Measurements from ENCODE around the gene SCCPDH.

SCCPDH gene

DNA sequence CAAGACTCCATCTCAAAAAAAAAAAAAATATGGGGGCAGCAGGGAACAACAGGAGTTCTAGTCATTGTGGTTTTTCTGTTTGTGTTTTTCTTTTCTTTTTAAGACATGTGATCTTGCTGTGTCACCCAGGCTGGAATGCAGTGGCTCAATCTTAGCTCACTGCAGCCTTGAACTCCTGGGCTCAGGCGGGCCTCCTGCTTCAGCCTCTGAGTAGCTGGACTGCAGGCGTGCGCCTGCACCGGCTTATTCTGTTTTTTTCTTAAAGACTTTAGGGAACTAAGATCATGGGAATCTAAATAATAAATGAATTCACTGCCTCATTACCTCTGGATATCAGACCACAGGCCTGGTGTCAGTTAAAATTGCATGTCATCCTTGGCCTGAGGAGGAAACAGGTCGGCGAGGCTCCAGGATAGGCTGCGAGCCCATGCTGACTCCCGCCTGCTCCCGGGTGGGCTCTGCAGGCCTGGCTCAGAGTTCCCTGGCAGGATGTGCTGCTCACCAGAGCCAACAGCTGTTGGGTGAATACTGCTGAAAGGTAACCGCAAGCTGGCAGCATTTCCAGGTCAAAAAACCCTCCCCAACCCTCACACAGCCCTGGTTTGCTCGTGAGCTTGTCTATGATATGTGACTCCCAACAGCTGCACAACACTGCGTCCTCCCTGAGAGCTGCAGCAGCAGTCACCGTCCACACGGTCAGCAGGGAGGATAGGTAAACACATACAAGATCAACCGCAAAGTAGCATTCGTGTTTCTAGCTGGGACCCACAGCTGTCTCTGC is 58.1 kb downstream of the SCCPDH start:
- no peak for DNase-seq (ENCODE audit: low read depth in 2 of 2, low spot score in 1 of 2)

DNA sequence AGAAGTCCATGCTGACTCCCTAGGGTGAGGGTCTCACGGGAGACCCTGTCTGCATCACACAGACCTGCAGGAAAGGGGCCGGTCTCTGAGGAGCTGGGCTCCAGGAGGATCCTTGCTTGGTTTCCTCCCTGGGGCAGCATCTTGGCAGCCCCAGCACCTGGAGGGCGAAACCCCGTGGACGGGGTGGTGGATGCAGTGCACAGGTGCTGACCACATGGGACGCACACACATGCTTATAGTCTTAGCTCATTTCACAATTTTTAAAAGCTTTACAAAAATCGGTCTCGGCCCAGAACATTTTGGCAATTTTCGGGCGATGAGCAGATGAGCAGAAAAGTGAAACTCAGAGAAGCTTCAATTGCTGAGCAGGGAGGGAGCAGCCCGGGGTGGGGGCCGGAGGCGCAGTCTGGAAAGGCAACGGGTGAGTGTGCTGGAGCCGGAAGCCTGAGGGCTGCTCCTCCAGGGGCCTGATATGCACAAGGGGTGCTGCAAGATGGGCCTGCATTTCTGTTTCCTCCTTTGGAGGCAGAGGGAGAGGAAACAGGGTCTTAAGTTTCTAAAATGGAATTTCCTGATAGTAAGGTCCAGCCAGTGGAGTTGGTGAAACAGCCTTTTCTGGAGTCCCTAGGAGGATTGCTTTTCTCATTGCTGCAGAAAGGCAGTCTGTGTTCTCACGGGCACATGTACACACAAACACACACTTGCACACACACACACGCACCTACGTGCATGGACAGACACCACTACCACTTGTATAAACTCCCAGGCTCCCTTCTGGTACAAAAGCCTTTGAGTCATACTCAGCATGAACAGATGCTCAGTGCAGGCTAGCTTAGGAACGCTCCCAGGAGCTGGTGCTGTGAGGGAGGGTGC is 60.6 kb downstream of the SCCPDH start:
- DNase-seq (ENCODE audit: low read depth in 2 of 2, low spot score in 1 of 2) = no peak

DNA sequence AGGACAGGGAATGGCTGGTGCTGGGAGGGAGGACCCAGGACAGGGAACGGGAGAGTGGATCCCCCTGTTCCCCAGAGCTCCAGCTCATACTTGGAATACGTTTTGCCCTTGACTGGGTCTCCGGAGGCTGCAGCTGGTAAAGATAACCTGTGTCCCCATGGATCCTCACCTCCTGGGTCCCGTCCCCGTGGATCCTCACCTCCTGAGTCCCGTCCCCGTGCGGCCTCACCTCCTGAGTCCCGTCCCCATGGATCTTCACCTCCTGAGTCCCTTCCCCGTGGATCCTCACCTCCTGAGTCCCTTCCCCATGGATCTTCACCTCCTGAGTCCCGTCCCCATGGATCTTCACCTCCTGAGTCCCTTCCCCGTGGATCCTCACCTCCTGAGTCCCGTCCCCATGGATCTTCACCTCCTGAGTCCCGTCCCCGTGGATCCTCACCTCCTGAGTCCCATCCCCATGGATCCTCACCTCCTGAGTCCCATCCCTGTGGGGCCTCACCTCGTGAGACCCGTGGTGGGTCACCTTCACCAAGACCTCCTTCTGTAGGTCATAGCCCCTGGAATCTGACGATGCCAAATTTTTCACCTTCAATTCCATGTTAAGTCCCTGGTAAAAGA is 61.4 kb downstream of the SCCPDH start:
- DNase-seq (ENCODE audit: low read depth in 2 of 2, low spot score in 1 of 2) = no peak

DNA sequence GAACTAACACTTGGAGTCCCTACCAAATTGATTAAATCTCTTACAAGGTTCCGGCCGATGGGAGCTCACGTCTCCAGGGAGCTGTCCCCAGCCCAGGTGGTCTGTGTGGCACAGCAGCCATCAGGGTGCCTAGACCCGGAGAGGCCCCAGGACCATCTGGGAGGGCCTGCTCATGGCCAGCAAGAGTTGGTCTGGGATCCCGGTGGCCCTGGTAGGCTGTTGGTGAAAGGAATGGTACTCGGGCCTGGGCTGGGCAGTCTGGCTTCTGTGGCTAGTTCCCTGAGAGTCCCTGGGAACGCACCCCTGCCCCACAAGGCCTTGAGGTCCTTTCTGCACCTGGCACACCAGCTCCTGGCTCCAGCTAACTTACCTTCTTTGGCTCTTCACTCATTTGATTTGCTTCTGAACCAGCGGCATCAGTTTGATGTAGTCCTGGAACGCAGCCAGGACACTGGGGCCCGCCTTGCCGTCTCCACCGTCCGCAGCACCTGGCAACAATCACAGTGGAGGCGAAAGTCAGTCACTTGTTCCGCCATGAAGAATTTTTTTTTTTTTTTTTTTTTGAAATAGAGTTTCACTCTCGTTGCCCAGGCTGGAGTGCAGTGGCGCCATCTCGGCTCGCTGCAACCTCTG is 62.5 kb downstream of the SCCPDH start:
- no peak for DNase-seq (ENCODE audit: low read depth in 2 of 2, low spot score in 1 of 2)

DNA sequence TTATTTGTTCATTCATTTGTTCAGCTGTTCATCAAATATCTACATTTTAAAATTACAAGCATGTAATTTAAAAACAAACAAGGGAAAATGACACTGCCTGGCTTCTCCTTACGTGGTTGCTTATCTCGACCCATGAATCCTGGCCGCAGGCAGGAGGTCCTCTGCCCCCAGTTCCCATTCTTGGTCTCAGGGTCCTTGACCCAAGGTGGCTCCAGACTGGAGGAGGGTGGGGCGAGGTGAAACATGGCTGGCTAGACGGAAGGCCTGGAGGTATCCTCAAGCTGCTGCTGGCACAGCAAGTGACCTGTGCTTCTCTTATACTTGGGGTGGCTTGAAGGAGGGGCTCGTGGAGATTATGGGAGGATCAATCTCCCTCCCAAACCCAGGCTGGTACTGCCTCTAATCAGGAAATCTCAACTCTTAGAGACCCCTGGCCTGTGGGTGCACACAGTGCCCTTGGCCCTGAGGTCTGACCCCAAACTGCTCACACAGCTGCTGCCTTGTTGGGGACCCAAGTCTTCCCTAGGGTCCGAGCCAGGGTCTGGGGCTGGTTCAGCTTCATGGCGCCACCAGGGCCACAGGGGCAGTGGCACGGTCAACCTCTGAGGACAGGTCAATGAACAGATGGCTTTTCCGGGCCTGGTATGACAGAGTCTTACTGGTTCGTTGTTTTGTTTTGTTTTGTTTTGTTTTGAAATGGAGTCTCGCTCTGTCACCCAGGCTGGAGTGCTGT is 63.7 kb downstream of the SCCPDH start:
- DNase-seq (ENCODE audit: low read depth in 2 of 2, low spot score in 1 of 2) = no peak

DNA sequence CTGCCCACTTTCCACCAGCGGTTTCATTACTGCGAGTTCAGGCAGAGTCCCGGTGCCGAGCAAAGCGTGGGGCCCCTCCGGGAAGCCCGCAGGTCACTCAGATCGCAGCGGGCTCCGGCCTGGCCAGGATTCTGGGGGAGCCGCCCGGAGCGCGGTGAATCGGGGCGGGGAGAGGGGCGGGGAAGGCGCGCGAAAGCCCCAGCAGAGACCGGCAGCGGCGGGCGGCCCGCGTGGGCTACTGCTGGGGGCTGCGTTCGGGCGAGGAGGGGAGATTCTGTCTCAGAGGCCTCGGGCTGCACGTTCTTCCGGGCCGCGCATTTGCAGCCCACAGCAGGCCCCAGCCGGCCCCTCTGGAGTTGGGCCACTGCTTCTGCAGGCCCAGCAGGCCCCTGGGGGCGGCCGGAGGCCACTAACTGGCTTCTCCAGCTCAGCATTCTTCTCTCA is 64.7 kb downstream of the SCCPDH start:
- no peak for DNase-seq (ENCODE audit: low read depth in 2 of 2, low spot score in 1 of 2)

DNA sequence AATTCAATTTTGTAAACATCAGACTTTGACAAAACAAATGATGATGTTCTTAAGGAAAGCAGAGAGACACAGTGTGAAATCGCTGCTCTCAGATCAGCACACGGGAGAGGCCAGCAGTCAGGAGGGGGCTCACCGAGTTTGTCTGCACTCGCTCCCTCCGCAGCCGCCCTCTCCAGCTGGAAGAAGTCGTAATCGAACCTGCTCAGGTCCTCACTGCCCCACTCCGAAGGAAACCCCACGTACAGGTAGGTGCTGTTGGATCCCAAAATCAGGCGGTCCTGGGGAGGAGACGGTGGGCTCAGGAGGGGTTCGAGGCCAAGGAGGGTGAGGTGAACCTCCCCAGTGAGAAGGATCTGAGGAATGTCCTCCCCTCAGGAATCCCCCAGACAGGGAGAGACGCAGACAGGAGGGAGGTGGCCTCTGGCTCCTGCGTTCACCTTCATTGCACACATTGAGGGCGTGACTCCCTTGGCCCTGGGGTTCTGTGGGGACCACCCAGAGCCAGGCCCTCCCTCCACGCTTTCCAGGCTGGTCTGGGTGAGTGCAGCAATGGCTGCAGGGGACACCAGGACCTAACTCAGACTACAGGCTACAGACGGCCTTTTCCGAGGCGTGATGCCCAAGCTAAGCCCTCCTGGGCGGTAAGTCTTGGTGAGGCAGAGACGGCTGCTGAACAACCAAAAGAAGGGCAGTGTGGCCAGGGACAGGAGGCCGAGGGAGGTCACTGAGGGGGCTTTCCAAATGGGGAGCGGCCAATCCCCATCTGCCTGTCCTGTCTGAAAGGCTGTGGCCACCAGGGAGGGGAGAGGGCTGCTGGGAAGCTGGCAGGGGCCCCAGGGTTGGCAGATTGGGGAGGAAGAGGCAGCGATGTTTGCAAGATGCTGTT is 65.5 kb downstream of the SCCPDH start:
- DNase-seq (ENCODE audit: low read depth in 2 of 2, low spot score in 1 of 2) = no peak

DNA sequence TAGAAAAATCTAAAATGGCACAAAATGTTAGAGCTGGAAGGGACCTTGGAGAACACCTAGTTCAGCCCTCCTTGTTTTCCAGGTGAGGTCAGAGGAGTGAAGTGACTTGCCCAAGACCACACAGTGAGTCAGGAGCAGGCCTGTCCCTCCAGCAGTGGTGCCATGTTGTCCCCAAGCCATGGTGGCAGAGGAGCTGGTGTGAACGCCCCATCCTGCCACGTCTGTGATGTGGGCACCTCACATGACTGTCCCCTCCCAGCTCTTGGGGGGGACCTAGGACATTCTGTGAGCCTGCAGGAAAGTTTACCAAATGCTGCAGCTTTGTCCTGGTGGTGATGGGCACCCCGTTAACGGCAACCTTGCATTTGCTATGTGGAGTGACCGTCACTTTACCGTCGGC is 66.2 kb downstream of the SCCPDH start:
- DNase-seq (ENCODE audit: low read depth in 2 of 2, low spot score in 1 of 2) = no peak

DNA sequence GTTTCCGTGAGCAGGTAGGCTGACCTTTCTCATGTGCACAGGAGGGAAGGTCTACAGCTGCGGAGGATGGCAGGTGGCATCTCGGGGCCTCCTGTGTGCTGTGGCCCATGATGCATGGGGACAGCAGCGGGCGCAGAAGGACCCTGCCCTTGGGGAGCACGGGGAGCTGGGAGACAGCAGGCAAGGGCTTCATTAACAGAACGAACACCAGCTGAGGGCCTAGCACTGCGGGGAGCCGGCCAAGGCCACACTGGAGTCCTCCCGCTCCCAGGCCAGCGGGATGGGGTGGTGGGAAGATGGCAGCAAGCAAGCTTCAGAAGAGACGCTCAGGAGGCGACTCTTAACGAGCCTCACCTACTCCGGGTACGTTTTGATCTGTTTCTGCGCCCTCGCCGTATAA is 66.6 kb downstream of the SCCPDH start:
- no peak for DNase-seq (ENCODE audit: low read depth in 2 of 2, low spot score in 1 of 2)

DNA sequence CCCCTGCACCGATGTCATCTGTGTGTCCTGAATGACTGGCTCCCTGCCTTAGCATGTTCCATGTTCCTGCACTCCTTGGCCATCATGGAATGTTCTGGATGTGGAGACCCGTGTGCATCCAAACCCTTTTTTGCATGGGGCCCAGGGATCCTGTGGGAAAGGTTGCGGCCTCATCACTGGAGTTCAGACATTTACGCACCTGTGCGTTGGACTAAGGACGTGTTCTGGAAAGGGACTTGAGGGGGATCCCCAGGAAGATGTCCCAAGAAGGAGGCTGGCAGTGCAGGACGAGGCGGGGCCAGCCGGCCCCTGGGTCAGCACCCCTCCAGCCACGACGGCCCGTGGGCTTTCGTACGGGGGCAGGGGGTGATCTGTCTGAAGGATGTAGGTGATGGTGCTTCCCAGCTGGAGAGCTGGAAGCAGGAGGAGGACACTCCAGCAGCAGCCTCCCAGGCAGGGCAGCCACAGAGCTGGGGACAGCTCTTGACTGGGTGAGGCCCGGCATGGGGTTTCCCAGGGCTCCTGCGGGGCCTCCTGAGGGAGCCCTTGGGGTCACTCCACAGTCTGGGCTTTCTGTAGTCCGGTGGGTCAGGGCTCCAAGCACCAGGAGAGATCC is 67.2 kb downstream of the SCCPDH start:
- DNase-seq (ENCODE audit: low read depth in 2 of 2, low spot score in 1 of 2) = no peak

DNA sequence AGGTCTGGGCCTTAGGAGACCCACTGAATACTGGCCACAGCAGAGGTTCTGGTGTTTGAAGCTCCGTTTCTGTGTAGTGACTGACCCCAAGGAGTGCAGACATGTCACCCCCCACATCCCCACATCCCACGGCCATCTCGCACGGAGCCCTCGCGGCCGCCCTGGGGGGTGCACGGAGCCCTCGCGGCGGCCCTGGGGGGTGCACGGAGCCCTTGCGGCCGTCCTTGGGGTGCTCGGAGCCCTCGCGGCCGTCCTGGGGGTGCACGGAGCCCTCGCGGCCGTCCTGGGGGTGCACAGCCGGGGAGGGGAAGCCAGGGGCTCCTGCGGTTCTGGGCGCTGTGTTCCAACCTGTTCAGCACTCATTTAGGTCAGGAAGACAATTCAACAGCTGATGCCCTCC is 68.4 kb downstream of the SCCPDH start:
- DNase-seq (ENCODE audit: low read depth in 2 of 2, low spot score in 1 of 2) = no peak

DNA sequence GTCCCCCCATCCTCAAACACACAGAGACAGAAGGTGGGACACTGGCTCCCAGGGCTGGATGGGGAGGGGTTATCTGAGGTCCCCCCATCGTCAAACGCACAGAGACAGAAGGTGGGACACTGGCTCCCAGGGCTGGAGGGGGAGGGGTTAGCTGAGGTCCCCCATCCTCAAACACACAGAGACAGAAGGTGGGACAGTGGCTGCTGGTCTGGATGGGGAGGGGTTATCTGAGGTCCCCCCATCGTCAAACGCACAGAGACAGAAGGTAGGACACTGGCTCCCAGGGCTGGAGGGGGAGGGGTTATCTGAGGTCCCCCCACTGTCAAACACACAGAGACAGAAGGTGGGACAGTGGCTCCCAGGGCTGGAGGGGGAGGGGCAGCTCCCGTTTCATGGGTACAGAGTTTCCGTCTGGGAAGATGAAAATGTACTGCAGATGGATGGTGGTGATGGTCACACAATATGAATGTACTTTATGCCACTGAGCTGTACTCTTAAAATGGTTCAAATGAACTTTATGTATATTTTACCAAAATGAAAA is 69.2 kb downstream of the SCCPDH start:
- DNase-seq (ENCODE audit: low read depth in 2 of 2, low spot score in 1 of 2) = no peak

DNA sequence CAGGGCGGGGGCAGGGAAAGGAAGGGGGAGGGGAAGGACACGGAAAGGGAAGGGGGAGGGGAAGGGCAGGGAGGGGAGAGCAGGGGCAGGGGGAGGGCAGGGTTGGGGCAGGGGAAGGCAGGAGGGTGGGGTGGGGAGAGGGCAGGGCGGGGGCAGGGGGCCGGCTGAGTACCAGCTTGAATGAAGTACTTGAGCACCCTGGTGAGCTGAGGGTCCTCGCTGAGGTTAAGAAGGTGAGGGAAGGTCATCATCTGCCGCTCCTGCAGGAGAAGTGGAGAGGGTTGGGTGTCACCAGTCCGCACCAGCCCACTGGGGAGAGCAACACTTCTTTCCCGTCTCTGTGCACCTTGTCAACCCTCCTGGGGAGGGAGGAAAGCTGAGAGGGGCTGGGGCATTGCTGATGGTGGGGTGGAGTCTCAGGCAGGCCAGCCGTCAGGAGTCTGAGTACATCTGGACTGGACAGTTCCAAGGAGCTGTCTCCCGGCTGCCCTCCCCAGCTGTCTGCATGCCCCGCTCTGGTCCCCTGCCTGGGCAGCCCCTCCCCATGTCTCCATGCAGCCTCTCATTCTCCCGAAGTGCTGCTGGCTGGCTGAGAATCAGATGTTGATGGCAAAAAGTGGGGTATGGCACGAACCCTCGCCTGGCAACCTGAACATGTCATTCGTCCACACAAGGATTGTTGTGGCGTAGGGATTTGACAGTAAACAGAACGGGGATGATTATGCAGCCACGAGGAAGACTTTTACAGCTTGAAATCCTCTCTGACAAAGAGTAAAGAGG is 70.0 kb downstream of the SCCPDH start:
- no peak for DNase-seq (ENCODE audit: low read depth in 2 of 2, low spot score in 1 of 2)

DNA sequence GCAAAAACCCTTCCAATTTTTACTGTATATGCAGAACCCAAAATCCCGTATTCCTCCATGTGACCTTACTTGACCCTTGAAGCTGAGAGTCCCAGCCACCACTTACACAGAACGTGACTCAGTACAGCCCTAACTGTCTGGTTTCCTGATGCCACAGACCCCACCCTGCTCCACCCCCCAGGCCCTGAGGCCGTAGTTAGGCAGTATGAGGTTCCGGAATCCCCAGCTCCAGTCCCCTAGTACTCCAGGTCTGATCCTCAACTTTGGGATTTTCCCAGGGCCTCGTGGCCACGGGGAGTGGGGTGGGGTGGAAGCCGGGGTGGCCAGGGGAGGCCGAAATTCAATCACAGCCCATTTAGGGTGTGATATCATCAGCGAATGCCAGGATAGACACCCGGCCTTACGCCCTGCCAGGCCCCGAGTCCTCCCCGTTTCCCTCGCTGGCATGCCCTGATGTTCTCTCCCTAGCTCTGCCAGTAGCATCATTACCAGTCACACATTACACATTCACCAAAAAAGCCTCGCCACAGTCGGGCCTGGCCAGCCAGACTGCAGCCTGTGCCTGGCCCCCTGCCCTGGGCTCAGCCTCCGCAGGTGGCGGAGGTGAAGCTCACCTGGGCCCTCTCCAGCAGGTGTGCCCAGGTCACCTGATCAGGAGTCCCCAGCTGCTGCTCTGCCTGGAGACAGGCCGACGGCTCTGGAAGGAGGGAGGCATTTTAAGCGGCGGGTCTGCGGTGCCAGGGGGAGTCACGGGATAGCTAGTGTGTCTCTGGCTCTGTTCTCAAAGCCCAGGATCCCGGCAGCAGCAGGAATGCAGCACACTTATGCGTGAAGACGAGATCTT is 70.8 kb downstream of the SCCPDH start:
- DNase-seq (ENCODE audit: low read depth in 2 of 2, low spot score in 1 of 2) = no peak

DNA sequence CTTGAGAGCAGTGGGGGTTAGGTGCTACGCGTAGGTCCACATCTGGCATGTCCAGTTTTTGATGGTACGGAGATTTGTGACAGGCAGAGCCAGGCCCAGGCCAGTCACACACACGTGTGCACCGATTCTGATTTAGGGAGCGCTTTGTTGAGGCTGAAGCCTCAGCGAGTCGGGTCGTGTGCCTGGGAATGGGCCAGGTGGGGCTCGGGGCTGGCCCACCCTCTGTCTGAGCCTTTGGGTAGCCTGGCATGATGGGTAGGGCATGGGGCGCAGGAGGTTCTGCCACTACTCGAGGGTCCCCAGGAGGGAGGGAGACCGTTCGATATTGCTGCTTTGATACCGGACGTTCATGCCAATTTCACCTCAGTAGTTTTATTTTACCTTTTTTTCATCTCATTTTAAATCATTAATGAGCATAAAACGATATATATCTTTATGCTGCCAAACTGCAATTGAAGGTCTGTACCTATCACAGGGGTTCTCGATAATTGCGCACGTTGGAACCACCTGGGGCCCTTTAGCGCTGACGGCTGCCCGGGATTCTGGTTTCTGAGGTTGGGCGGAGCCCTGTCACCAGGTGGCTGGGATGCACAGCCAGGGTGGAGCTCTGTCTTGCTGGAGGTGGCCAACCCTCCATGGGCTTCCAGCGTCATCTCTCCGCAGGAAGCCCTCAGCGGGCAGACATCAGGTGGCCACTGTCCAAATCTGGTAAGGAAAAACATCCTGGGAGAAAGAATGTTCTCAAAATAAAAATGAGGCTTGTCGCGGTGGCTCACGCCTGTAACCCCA is 71.9 kb downstream of the SCCPDH start:
- DNase-seq (ENCODE audit: low read depth in 2 of 2, low spot score in 1 of 2) = no peak

DNA sequence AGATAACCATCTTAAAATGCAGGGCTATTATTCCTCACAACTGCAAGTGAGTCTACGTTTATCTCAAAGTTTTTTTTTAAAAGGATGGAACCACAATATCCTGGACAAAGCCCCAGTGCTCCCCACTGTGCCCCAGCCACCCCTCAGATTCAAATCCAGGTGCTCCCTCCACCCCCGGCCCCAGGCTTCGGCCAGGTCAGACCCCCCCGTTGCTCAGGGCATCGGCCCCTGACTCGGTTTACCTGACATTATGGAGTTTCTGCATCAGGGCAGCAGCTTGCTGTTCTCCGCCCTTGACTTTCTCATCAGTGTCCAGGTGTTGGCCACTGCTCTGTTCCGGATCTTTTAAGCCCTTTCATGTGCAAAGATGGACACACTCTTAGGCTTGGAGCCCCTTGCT is 72.9 kb downstream of the SCCPDH start:
- no peak for DNase-seq (ENCODE audit: low read depth in 2 of 2, low spot score in 1 of 2)

DNA sequence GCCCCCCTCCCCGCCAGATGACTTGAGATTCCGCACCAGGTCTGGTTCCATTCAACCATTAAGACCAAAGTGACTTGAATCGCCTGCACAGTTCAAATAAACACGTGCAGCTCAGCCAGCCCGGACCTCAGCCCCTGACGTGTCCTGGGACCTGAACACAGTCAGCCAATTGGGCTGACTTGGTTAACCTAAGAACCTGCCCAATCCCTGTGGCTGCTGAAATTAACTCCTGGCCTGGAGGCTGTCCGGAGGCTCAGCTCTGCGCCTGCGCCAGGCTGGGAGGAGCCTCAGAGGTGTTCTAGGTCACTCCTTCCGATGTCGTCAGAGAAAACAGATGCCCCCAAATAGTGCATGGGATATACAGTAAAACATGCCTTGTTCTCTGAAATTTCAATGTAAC is 73.4 kb downstream of the SCCPDH start:
- DNase-seq (ENCODE audit: low read depth in 2 of 2, low spot score in 1 of 2) = no peak
